K562 (cell line): ENCODE data around the gene LASP1. TPM values are rescaled to one million over a fixed set of nuclear protein-coding genes. Genes with fewer than 3 reads are reported as not detected.

ENCODE experiments used
- ARID1B ChIP-seq: fragments of 450-650 bp; IDR thresholded peaks from 2 replicates; pipeline ENCODE4 v1.6.1; 2016; ENCODE audit warnings: antibody characterized with exemption, mild to moderate bottlenecking, inconsistent platforms
- DNMT1 ChIP-seq: fragments of 450-650 bp; IDR thresholded peaks from 2 replicates; pipeline ENCODE4 v1.6.1; 2016; ENCODE audit warnings: antibody characterized with exemption, mild to moderate bottlenecking
- E2F3 ChIP-seq: fragments of 250-450 bp; sonication (Bioruptor Pico); IDR thresholded peaks from 2 replicates; pipeline ENCODE4 v1.4.0; 2020; ENCODE audit warnings: mild to moderate bottlenecking
- HDAC3 ChIP-seq: fragments of 450-650 bp; IDR thresholded peaks from 2 replicates; pipeline ENCODE4 v1.6.1; 2018; ENCODE audit warnings: borderline replicate concordance, mild to moderate bottlenecking, moderate library complexity; ENCODE audit not compliant: partially characterized antibody
- HNRNPK ChIP-seq: fragments of 200-400 bp; formaldehyde crosslinking; IDR thresholded peaks from one replicate; pipeline ENCODE4 v1.6.1; 2018; ENCODE audit warnings: mild to moderate bottlenecking, low read depth, low read length; ENCODE audit not compliant: poor library complexity, severe bottlenecking
- KHSRP ChIP-seq: fragments of 450-650 bp; IDR thresholded peaks from 2 replicates; pipeline ENCODE4 v1.6.1; 2017
- NRF1 ChIP-seq, 2 experiments: fragments of 450-650 bp; IDR thresholded peaks in 1 of 2; conservative IDR thresholded peaks in 1 of 2; 2 replicates each; pipeline ENCODE4 v1.6.1; 2014; ENCODE audit warnings: mild to moderate bottlenecking in 2 of 2
- PTTG1 ChIP-seq: fragments of 450-650 bp; IDR thresholded peaks from 2 replicates; pipeline ENCODE4 v1.6.1; 2016; ENCODE audit warnings: low read depth, mild to moderate bottlenecking, missing genetic modification characterization, missing compliant biosample characterization
- ZNF707 ChIP-seq: fragments of 250-450 bp; sonication (Bioruptor Pico); conservative IDR thresholded peaks from 2 replicates; pipeline ENCODE4 v1.8.0; 2022; ENCODE audit warnings: inconsistent platforms, mild to moderate bottlenecking, moderate library complexity
- polyA plus RNA-seq, 8 experiments: library from polyadenylated mRNA; depleted of rRNA in 4 of 8; stranded (reverse) in 5 of 8; unstranded in 3 of 8; fragments of >200 nt; fragmentation: Nextera tagmentation in 2 of 8; fragmentation: Illumina TruSeq in 1 of 8; extraction: Ambion mirVana in 2 of 8; extraction: Trizol in 1 of 8; gene quantifications; 2 replicates each; pipeline versions ENCODE4 v1.2.1 to v1.2.3, GENCODE V29; 2011 to 2014; ENCODE audit warnings: inconsistent platforms in 1 of 8, missing spikeins in 1 of 8
- total RNA-seq, 7 experiments: library from RNA; depleted of rRNA in 6 of 7; stranded (reverse); fragments of >200 nt in 6 of 7; fragmentation: Illumina TruSeq in 2 of 7; extraction: Trizol in 2 of 7; gene quantifications; 2 replicates each; pipeline versions ENCODE4 v1.2.1 to v1.2.3, GENCODE V29; 2011 to 2021; ENCODE audit warnings: low replicate concordance in 1 of 7
- TF ChIP-seq, protein P1 (sequence below): IDR thresholded peaks from 3 replicates; pipeline ENCODE4 v1.6.1; 2011; ENCODE audit warnings: borderline replicate concordance, mild to moderate bottlenecking, moderate library complexity; ENCODE audit not compliant: insufficient read length; ENCODE audit errors: extremely low read depth
- TF ChIP-seq, protein P2 (sequence below): sonication (generic); formaldehyde crosslinking; IDR thresholded peaks from 2 replicates; pipeline ENCODE4 v1.8.0; 2023; ENCODE audit warnings: missing genetic modification reagents, mild to moderate bottlenecking, borderline replicate concordance
- TF ChIP-seq, protein P3 (sequence below): fragments of 450-650 bp; IDR thresholded peaks from 2 replicates; pipeline ENCODE4 v1.7.1; 2018; ENCODE audit warnings: mild to moderate bottlenecking, low read depth; ENCODE audit not compliant: partially characterized antibody
- TF ChIP-seq, protein P4 (sequence below): fragments of 450-650 bp; formaldehyde crosslinking; IDR thresholded peaks from 2 replicates; pipeline ENCODE4 v1.4.0; 2022; ENCODE audit warnings: missing genetic modification characterization

LASP1 gene
- total and polyA plus RNA-seq, 9 of the 15 experiments (the other 6 are each of a cell fraction or from before 2014, with no cell fraction given): 23.0 to 125 (median 55.3) TPM

DNA sequence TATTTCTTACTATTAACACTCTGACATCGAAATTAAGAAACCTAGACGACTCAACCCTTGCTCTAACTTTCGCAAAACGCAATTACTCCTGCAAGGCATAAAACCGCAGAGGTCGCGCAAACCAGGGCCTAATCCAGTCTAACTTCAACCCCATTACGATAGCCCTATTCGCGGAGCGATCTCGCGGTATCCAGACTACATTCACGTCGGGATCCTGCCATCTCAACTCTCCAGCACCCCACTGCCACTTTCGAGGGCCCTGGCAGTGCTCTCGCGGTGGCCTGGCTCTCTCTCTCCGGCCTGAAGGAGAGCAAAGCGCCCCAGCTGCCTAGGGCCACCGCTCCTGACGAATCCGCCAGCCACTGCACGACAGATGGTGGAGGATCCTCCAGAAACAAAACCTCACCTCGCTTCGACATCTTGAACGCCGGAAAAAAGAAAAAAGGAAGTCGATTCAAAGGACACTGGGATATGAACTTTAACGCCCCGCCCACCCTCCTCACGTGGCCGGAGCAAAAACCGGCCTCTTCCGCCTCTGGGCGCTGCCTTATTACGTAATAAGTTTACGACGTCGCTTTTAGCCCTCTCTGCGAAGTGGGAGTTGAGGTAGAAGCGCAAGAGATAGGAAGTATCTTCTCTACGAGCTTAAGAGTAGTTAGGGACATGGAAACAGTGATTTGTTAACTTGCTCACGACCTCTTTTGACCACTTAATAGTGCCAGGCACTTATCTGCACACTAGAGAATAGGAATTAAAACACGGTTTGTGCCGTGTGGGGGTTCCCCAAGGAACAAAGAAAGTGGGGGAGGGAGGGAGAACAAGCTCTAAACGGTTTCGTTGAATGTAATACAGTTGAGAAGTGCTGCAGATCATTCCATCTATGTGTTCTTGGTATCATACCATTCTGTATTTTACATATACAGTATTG, 16.3 kb upstream of the LASP1 start, which contains the start of gene RPL23 (continued):
- TF ChIP-seq, protein P1, sequence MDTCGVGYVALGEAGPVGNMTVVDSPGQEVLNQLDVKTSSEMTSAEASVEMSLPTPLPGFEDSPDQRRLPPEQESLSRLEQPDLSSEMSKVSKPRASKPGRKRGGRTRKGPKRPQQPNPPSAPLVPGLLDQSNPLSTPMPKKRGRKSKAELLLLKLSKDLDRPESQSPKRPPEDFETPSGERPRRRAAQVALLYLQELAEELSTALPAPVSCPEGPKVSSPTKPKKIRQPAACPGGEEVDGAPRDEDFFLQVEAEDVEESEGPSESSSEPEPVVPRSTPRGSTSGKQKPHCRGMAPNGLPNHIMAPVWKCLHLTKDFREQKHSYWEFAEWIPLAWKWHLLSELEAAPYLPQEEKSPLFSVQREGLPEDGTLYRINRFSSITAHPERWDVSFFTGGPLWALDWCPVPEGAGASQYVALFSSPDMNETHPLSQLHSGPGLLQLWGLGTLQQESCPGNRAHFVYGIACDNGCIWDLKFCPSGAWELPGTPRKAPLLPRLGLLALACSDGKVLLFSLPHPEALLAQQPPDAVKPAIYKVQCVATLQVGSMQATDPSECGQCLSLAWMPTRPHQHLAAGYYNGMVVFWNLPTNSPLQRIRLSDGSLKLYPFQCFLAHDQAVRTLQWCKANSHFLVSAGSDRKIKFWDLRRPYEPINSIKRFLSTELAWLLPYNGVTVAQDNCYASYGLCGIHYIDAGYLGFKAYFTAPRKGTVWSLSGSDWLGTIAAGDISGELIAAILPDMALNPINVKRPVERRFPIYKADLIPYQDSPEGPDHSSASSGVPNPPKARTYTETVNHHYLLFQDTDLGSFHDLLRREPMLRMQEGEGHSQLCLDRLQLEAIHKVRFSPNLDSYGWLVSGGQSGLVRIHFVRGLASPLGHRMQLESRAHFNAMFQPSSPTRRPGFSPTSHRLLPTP: no peak
- TF ChIP-seq DNMT1: no peak
- TF ChIP-seq ZNF707 (CRISPR knock-in tag): peak; percentile 48; the same call in 1 of the 2 replicates
- TF ChIP-seq NRF1 (conservative IDR thresholded peaks at IDR 0.05 in 1 of 2, IDR thresholded peaks at IDR 0.05 in 1 of 2): peak; percentile 44 to 51; a peak in 2 of 4 replicates
- TF ChIP-seq, protein P2, sequence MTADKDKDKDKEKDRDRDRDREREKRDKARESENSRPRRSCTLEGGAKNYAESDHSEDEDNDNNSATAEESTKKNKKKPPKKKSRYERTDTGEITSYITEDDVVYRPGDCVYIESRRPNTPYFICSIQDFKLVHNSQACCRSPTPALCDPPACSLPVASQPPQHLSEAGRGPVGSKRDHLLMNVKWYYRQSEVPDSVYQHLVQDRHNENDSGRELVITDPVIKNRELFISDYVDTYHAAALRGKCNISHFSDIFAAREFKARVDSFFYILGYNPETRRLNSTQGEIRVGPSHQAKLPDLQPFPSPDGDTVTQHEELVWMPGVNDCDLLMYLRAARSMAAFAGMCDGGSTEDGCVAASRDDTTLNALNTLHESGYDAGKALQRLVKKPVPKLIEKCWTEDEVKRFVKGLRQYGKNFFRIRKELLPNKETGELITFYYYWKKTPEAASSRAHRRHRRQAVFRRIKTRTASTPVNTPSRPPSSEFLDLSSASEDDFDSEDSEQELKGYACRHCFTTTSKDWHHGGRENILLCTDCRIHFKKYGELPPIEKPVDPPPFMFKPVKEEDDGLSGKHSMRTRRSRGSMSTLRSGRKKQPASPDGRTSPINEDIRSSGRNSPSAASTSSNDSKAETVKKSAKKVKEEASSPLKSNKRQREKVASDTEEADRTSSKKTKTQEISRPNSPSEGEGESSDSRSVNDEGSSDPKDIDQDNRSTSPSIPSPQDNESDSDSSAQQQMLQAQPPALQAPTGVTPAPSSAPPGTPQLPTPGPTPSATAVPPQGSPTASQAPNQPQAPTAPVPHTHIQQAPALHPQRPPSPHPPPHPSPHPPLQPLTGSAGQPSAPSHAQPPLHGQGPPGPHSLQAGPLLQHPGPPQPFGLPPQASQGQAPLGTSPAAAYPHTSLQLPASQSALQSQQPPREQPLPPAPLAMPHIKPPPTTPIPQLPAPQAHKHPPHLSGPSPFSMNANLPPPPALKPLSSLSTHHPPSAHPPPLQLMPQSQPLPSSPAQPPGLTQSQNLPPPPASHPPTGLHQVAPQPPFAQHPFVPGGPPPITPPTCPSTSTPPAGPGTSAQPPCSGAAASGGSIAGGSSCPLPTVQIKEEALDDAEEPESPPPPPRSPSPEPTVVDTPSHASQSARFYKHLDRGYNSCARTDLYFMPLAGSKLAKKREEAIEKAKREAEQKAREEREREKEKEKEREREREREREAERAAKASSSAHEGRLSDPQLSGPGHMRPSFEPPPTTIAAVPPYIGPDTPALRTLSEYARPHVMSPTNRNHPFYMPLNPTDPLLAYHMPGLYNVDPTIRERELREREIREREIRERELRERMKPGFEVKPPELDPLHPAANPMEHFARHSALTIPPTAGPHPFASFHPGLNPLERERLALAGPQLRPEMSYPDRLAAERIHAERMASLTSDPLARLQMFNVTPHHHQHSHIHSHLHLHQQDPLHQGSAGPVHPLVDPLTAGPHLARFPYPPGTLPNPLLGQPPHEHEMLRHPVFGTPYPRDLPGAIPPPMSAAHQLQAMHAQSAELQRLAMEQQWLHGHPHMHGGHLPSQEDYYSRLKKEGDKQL (CRISPR knock-in tag): no peak
- TF ChIP-seq, protein P3, sequence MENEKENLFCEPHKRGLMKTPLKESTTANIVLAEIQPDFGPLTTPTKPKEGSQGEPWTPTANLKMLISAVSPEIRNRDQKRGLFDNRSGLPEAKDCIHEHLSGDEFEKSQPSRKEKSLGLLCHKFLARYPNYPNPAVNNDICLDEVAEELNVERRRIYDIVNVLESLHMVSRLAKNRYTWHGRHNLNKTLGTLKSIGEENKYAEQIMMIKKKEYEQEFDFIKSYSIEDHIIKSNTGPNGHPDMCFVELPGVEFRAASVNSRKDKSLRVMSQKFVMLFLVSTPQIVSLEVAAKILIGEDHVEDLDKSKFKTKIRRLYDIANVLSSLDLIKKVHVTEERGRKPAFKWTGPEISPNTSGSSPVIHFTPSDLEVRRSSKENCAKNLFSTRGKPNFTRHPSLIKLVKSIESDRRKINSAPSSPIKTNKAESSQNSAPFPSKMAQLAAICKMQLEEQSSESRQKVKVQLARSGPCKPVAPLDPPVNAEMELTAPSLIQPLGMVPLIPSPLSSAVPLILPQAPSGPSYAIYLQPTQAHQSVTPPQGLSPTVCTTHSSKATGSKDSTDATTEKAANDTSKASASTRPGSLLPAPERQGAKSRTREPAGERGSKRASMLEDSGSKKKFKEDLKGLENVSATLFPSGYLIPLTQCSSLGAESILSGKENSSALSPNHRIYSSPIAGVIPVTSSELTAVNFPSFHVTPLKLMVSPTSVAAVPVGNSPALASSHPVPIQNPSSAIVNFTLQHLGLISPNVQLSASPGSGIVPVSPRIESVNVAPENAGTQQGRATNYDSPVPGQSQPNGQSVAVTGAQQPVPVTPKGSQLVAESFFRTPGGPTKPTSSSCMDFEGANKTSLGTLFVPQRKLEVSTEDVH: peak; percentile 80
- TF ChIP-seq, protein P4, sequence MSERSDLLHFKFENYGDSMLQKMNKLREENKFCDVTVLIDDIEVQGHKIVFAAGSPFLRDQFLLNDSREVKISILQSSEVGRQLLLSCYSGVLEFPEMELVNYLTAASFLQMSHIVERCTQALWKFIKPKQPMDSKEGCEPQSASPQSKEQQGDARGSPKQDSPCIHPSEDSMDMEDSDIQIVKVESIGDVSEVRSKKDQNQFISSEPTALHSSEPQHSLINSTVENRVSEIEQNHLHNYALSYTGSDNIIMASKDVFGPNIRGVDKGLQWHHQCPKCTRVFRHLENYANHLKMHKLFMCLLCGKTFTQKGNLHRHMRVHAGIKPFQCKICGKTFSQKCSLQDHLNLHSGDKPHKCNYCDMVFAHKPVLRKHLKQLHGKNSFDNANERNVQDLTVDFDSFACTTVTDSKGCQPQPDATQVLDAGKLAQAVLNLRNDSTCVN: 0 out of 2 replicates have a peak, but pooled peaks have one; percentile 21
- TF ChIP-seq PTTG1 (tag): no peak
- no peak for TF ChIP-seq HNRNPK
- 0 out of 2 replicates have a peak, but pooled peaks have one; percentile 45 for TF ChIP-seq ARID1B
- peak; percentile 56 for TF ChIP-seq HDAC3
- no peak for TF ChIP-seq E2F3 (CRISPR knock-in tag)
- peak; percentile 70; the same call in 1 of the 2 replicates for TF ChIP-seq KHSRP
